Measurements from ENCODE around the gene SENP3.

GRCh38 chr17:7574176-7574953, 12.6 kb downstream of the SENP3 start:
- TF ChIP-seq CTCF (IDR thresholded peaks at IDR 0.05), result no peak
- TF ChIP-seq POLR2A (IDR thresholded peaks at IDR 0.05), result no peak

Data from testis (tissue), 2 donors.